Activated CD8-positive, alpha-beta memory T cell treated with anti-CD3 and anti-CD28 coated beads for 36 hours (primary cell): Measurements from ENCODE around the gene MTOR. TPM values are rescaled to one million over a fixed set of nuclear protein-coding genes. Genes with fewer than 3 reads are reported as not detected.

Experiments used
- CTCF ChIA-PET: fragments of 350-600 bp; sonication (Branson Sonifier 250); formaldehyde crosslinking; loops from one replicate; lab custom pipeline; 2021; ENCODE audit warnings: antibody characterized with exemption; lab: Charles Lee
- POLR2A ChIA-PET: fragments of 350-600 bp; sonication (Branson Sonifier 250); formaldehyde crosslinking; loops from one replicate; lab custom pipeline; 2021; ENCODE audit warnings: antibody characterized with exemption; lab: Charles Lee
- total RNA-seq, 2 experiments: library from RNA; stranded (reverse); gene quantifications; one replicate each; pipeline ENCODE4 v1.2.3, GENCODE V29; 2021

Gene MTOR
- total RNA-seq, 2 experiments from 2014 or later, result 49.3 to 52.2 TPM

DNA sequence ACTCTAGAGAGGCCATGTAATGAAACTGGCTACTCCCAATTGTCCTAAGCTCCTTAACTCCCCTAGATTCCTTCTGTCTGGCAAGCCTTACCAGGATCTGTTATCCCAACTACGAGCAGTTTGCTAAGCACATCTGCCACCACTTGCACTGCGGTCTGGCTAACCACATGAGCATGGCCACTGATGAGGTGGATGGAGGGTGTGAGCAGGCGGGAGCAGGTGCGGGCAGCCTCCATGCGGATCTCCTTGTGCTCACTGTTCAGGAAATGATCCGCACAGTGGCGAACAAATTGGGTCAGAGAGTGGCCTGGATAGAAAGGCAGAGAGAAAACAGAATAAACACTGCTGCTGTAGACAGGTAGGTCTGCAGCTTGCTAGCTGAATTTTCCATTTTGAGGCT lies 24.0 kb downstream of the MTOR start:
- CTCF ChIA-PET, result interaction anchor here (1.4 to 2.1 kb wide), 2 partner anchors 24 to 200 kb away, joined by 4 to 5 read pairs; partner anchors contain the start of gene MTOR
- POLR2A ChIA-PET, result no interaction called here

DNA sequence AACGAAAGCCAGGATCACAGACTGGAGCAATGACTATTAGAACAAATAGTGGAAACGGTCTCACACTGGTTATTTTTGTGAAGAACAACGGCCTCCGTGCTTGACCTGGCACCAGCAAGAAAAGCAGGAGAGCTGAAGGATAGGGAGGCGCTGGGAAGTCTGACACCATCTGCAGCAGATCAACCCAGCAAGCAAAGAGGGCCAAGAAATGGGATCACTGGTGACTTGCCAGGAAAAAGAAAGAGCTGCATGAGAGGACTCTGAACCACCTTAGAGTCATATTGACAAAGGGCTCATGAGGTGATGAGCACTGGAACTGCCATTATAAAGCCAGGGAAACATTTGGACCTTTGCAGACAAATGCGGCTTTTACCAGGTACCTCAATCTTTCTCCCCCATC lies 25.0 kb downstream of the MTOR start:
- POLR2A ChIA-PET, result no interaction called here
- CTCF ChIA-PET, result interaction anchor here (1.4 kb wide), 1 partner anchor 199 kb away, joined by 5 read pairs; no protein-coding TSS in a partner anchor

DNA sequence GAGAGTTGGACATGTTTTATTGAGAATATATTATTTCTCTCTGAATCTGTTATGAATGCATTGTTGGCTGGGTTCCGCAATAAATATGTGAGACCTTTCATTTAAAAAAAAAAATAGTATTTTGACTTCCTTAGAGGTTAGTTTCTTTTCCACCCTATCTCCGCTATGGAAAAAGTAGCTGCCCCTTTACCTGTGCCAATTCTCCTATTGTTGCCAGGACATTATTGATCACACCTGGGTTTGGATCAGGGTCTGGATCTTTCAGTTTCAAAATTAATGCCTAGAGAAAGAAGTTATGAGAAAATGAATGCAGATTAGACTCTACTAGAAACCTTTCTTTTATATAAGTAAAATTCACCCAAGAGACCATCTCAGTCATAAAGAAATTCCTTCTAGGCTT lies 29.1 kb downstream of the MTOR start:
- ChIA-PET CTCF (no interaction called here), POLR2A (no interaction called here)

DNA sequence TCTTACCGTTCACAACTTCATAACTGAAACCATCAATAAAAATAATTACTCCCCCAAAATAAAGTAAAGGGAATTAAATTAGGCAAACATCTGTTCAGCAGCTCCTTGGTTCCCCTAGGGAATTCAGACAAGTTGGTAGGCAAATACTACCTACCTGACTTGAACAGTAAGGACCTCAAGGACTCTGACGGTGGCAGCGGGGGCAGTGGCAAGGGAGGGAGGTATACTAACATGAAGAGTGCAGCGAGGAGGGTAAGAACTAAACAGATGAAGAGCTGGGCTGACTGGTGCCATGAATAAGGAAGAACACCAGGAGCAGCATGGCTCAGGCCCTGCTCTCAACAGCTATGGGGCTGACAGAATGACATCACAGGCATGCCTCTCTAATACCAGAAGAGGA lies 33.1 kb downstream of the MTOR start:
- CTCF ChIA-PET, result interaction anchor here (0.8 kb wide), 1 partner anchor 12 kb away, joined by 3 read pairs; no protein-coding TSS in a partner anchor
- POLR2A ChIA-PET, result no interaction called here

DNA sequence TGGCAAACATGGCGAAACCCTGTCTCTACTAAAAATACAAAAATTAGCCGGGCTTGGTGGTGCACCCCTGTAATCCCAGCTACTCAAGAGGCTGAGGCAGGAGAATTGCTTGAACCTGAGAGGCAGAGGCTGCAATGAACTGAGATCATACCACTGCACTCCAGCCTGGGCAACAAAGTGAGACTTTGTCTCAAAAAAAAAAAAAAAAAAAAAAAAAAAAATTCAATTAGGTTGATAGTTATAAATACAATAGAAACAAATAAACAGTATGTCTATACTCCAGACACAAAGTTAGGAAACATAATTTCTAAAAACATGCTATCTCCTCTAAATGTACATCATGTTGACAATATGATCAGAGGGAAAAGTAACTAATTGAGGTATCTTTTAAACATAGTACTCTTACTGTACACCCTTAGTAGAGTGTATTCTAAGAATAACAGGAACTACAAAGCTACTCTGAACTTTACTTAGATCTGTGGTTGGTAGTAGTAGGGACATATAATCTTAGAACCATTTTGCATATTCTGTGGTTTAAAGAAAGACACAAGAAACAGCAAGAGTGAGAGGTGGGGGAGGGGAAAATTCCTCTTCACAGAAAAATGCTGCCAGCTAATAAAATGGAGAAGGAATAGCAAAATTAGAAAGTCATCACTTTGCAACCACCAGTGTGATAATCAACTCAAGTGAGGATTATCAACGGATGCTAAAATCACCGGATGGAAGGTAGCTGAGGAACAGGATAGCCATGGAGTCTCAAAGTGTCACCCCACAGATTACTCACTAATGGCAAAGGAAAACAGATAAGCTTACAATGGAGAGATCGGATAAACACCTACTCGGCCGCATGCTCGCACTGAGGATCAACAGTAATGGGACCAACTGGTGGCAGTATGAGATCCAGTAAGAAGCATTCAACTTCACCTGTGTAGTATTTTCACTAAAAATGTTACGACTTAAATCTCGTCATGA lies 35.0 kb downstream of the MTOR start:
- ChIA-PET POLR2A (no interaction called here), CTCF (no interaction called here)

DNA sequence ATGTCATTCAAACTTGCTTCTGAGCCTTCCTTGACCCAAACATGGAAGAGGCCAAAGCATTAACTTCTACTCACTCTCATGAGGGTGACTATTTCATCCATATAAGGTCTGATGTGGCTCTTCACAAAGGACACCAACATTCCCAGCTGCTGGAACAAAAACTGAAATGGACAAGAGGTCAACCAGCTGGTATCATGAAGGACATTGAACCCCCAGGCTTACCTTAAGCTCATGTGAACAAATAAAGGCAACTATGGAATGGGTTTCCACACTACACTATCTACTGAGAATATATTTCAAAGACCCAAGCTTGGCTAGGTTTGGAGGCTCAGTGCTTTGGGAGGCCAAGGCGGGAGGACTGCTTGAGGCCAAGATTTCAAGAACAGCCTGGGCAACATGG lies 46.3 kb downstream of the MTOR start:
- ChIA-PET POLR2A (no interaction called here), CTCF (no interaction called here)

DNA sequence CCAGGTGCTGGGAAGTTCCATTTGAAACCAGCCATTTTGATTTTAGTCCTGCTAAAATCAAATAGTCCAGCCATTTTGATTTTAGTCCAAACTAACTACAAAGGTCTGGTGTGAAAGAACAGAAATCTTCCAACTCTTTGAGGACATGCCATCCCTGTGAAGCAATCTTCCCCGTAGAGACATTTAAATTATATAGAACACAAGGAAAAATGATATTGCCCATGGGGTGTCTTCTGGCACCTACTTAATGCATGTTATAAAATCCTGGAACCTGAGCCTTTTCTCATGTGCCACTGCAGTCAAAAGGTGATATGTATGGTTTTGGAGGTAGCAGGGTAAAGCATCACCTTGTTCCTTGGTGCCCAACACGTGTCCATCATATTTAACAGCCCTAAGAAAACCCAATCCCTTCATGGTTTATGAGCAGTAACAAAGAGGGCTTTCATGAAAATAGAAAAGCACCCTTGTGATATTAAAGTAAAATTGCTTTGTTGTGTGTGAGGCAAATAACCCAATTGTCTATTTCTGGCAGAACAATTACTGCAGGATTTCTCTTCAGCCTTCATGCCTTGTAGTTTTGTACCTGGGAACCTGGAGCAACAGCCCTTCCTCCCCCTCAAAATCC lies 46.9 kb downstream of the MTOR start:
- CTCF ChIA-PET, result no interaction called here

DNA sequence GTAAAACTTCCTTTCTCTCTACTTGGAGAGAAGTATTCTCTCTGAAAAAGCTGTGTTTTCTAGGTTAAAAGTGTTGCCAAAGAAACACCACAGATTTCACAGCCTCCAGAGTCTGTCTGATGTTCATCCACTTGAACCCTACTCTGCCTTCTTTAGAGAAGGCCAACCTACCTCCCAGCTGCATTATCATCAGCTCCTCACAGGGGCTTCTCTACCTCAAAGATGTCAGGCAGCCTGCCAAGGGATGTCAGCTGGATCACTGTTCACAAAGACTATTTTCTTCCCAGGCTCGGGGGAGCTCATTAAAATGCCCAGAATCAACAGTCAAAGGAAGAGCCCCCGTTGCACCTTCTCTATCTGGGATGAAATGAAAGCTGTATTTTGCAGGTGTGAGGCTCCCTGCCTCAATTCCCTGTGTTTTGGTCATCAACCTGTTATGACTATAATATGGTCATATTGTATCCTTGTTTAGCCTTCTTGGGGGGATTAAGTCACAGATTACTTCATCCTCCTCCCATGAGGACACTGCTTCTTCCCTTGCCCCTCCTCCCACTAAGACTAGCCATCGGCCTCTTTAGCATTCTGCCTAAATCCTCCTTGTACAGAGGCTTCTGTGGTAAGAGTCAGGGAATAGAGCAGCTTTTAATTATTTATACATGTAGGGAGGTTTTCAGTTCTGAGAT lies 47.5 kb downstream of the MTOR start:
- ChIA-PET POLR2A (no interaction called here), CTCF (no interaction called here)

More for the DNA sequence above, 46.9 kb downstream of the MTOR start:
- POLR2A ChIA-PET, result no interaction called here

DNA sequence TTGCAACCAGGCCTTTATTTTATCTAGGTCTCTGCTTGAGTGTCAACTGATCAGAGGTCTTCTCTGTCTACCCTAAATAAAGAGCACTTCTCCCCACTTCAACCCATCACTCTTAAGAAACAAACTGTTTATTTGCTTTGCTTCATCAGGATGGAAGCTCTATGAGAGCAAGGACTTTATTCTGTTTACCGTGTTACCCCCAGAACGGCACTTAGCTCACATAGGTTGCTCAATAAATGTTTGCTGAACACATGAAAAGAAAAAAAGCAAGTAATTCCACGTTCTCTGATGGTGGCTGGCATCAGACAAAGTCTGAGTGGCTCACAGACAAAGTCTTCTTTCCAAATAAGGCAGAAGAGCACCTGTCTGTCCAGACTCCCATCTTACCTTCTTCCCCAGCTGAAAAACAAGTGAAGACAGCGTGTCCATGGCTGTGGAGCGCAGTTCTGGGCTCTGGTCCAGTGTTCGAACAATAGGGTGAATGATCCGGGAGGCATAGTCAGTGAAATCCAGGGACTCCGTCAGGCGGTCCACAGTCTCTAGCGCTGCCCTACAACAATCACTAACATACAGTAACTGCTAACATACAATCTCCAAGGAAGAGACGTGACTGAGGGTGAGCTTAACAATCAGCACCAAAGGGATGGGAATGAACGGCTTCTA lies 50.3 kb downstream of the MTOR start:
- POLR2A ChIA-PET, result no interaction called here
- CTCF ChIA-PET, result no interaction called here

DNA sequence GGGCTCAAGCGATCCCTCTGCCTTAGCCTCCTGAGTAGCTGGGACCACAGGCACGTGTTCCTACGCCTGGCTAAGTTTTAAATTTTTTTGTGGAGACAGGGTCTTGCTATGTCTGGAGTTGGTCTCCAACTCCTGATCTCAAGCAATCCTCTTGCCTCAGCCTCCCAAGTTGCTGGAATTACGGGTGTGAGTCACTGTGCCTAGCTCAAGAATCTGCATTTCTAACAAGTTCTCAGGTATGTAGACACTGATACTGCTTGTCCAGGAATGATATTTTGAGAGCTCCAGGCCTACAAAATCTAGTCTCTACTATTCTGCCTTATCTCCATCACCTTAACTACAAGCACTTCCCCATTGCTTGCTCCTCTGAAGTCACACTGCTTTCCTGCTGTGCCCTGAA lies 50.9 kb downstream of the MTOR start:
- ChIA-PET POLR2A (no interaction called here), CTCF (no interaction called here)

DNA sequence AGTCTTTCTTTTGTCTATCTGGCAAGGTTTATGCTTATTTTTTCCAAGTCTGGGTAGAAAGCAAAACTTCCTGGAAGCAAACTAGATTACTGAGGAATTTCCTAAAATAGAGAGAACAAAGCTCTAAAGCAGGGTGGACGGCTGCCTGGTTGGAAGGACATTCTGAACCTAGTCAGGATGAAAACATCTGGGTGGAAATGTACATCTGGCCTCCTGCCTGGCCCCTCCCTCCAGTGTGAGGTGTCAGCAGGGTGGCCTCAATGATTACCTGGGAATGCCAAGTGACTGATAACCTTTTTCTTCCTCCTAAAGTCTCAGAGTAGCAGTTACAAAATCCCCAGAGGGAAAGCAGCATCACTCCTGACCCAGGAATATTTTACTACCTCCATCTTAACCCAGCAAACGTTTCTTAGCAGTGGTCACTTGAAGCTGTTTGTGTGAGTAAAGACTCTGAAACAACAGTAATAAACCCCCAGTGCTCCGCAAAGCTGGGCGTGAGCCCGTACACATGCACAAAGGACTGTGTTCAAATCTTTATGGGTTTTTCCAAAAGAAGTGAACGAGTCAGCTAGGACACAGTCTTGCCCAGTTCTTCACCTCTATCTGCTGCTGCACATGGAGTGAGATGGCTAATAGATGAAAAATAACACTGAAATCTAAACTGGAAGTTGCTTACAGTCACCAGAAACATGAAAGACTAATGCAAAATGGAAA lies 54.3 kb downstream of the MTOR start:
- ChIA-PET POLR2A (no interaction called here), CTCF (interaction anchor here (0.8 kb wide), 1 partner anchor 22 kb away, joined by 4 read pairs; no protein-coding TSS in a partner anchor)

DNA sequence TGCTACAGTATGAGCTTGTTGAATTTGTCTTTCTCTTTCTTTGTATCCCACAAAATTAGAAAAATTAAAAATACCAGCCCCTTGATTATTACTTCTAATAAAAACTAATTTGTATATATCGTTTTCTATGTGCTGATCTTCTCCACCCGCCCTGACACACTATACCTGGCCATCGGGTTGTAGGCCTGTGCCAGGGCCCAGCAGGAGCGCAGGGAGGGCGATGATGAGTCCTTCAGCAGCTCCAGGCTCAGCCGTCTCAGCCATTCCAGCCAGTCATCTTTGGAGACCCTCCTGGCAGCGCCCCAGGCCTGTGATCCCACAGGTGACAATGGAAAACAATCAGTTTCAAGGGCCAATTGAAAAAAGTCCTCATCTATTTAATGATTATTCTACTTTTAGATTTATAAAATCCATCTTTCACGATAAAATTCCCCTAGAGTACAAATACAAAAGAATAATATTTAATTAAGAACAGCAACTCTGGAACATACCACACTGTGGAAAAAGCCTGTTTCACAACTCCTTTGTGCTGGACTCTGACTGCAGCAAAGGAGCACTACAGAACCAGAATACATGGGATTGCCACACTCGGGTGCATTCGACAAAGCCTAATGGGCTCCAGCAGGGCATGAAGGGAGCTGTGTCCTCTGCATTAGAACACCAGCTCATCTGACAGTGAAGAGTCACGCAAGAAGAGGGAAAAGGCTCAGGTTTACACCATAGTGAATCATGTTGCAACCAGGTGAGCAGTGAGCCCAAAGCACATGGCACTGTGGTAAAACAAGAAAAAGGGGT lies 57.8 kb downstream of the MTOR start:
- ChIA-PET CTCF (no interaction called here), POLR2A (no interaction called here)

DNA sequence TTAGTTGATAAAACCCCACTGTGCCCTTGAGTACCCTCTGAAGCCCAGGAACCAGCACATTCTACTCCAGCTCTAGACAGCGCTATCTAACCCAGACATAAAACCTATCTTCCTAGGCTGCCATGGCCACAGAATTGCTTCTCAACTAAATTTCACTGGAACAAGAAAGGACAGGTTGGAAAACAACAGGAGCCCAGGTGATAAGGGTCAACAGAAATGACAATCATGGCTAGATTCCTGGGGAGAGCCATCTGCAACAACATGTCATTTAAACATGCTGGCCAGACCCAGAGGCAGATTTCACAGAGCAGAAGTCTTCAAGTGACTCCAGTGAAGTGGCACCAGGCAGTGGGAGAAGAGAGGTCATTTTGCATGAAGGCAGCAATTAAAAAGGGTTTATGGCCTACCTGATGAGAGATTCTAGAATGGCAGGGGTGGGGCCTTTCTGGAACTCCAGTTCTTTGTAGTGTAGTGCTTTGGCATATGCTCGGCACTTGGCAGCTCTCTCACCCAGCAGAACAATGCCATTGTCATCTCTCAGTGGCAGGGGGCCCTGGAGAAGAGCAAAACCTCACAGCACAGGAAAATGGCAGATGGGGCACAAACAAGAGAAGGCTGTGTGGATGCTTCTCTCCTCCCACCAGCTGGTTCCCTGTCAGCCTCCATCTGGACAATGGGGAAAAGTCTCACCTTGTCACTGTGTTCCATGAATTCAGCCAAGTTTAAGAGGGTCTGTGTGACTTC lies 63.3 kb downstream of the MTOR start:
- POLR2A ChIA-PET, result no interaction called here
- CTCF ChIA-PET, result no interaction called here

DNA sequence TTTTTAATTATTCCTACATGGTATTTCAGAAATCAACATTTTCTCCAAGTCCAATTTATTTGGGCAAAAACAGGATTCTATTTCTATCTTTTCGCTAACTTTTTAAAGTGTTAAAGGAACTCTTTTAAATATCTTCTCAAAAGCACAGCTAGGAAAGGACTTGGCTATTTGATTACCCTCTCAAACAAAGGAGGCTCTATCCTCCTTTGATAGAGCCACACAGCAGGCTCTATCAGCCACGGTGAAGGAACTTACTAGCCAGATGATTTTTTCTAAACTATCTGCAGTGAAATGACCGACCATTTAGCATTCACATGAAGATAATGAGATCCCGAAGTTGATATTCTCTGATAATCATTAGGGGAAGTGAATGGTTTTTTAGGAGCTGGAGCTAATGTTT lies 64.1 kb downstream of the MTOR start:
- CTCF ChIA-PET, result no interaction called here
- POLR2A ChIA-PET, result no interaction called here

DNA sequence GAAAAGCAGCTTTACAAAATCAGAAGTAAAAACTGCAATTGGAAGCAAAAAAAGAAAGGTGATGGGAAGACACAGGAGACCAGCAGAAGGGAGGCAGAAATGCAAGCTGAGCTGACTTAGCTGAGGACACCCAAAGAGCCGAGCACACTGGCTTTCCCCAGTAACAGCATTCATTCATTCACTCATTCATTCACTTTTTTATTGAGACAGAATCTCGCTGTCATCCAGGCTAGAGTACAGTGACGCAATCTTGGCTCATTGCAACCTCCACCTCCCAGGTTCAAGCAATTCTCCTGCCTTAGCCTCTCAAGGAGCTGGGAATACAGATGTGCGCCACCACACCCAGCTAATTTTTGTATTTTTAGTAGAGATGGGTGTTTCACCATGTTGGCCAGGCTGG lies 65.0 kb downstream of the MTOR start:
- CTCF ChIA-PET, result no interaction called here

DNA sequence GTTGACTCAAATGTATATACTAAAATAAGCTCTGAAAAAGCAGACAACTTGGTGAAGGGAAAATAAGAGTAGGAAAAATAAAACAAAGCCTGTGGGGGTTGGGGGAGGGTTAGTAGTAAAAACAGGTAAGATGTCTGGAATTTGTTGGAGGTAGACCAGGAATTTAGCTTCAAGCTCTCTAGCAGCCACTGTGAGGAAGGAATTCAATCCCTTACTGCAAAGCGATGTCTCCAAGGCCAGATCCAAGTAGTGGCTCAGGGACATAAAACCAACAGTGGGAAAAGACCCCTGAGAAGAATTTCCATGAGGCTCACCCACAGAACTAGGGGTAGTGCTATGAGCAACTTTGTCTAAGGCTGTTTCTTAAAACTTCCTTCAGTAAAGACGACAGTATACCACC lies 65.4 kb downstream of the MTOR start:
- ChIA-PET POLR2A (interaction anchor here (0.6 kb wide), 1 partner anchor 53 kb away, joined by 4 read pairs; no protein-coding TSS in a partner anchor), CTCF (no interaction called here)

More for the DNA sequence above, 65.0 kb downstream of the MTOR start:
- POLR2A ChIA-PET, result interaction anchor here (0.6 kb wide), 1 partner anchor 54 kb away, joined by 4 read pairs; no protein-coding TSS in a partner anchor

DNA sequence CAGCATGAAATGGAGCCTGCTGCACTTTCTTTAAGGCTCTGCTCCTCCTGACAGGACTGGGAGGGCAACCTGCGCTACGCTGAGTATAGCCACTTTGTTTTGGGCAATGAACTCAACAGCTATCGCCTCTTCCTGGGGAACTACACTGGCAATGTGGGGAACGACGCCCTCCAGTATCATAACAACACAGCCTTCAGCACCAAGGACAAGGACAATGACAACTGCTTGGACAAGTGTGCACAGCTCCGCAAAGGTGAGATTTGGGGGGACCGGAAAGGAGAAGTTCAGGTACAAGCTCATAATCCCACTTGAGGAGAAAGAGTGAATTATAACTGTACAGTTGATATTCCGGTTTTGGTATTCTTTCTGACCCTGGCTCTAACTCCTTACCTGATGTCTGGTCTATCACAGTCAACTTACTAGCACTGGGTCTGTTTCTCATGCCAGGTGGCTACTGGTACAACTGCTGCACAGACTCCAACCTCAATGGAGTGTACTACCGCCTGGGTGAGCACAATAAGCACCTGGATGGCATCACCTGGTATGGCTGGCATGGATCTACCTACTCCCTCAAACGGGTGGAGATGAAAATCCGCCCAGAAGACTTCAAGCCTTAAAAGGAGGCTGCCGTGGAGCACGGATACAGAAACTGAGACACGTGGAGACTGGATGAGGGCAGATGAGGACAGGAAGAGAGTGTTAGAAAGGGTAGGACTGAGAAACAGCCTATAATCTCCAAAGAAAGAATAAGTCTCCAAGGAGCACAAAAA lies 67.8 kb downstream of the MTOR start:
- POLR2A ChIA-PET, result no interaction called here
- CTCF ChIA-PET, result no interaction called here
